ENCODE data around the gene CNOT6L.

GRCh38 chr4:77742054-77742453, 77.1 kb downstream of the CNOT6L start:
- TF ChIP-seq POLR2A (IDR thresholded peaks at IDR 0.05; ENCODE audit: low read depth) = no peak
- no peak for TF ChIP-seq CTCF (IDR thresholded peaks at IDR 0.05)
- TF ChIP-seq POLR2AphosphoS5 (IDR thresholded peaks at IDR 0.05) = no peak

All from esophagus muscularis mucosa (tissue), 3 donors.